HG03457 (cell line): Measurements from ENCODE around the gene TTLL12.
"Not testable (repeated sequence)": the region's sequence is repeated elsewhere in the genome, so short reads cannot be mapped to it uniquely, and the experiment has no call there.

Experiments used
- ATAC-seq: cut with Tn5 transposase; IDR thresholded peaks from one replicate; pipeline ENCODE4 v1.9.1; 2021; ENCODE audit warnings: moderate number of reproducible peaks; ENCODE audit not compliant: unreplicated experiment

TTLL12 gene

GRCh38 chr22:43157874-43158546 lies 28.9 kb downstream of the TTLL12 start:
- ATAC-seq: no peak

GRCh38 chr22:43156413-43156812 lies 30.5 kb downstream of the TTLL12 start:
- no peak for ATAC-seq

- no peak for ATAC-seq
Measured at GRCh38 chr22:43155789-43156188, 31.1 kb downstream of the TTLL12 start.

- ATAC-seq: no peak
Measured at GRCh38 chr22:43154887-43155536, 31.9 kb downstream of the TTLL12 start.

- ATAC-seq: no peak
Measured at GRCh38 chr22:43153899-43154298, 33.0 kb downstream of the TTLL12 start.

- no peak for ATAC-seq
Measured at GRCh38 chr22:43152357-43153071, 34.4 kb downstream of the TTLL12 start.

- no peak for ATAC-seq
Measured at GRCh38 chr22:43152003-43152356, 35.0 kb downstream of the TTLL12 start.

GRCh38 chr22:43151251-43152002 lies 35.5 kb downstream of the TTLL12 start, which contains the start of gene TSPO:
TSPO (plus strand) TSS chr22:43151559; CDS start chr22:43159239, 7,680 bp downstream.
- no peak for ATAC-seq

GRCh38 chr22:43150731-43151206 lies 36.2 kb downstream of the TTLL12 start:
- no peak for ATAC-seq

- no peak for ATAC-seq
Measured at GRCh38 chr22:43148581-43148980, 38.4 kb downstream of the TTLL12 start.

GRCh38 chr22:43147821-43148220 lies 39.1 kb downstream of the TTLL12 start:
- ATAC-seq: no peak

GRCh38 chr22:43146332-43146731 lies 40.6 kb downstream of the TTLL12 start:
- not testable (repeated sequence) for ATAC-seq

- ATAC-seq: not testable (repeated sequence)
Measured at GRCh38 chr22:43145371-43145770, 41.6 kb downstream of the TTLL12 start.

- ATAC-seq: no peak
Measured at GRCh38 chr22:43144949-43145348, 42.0 kb downstream of the TTLL12 start.

- ATAC-seq: no peak
Measured at GRCh38 chr22:43142880-43143562, 43.9 kb downstream of the TTLL12 start, which contains the start of gene MCAT. MCAT (minus strand) TSS chr22:43143398; CDS start chr22:43143348, 50 bp downstream.

- no peak for ATAC-seq
Measured at GRCh38 chr22:43136801-43137200, 50.1 kb downstream of the TTLL12 start.

- no peak for ATAC-seq
Measured at GRCh38 chr22:43136255-43136654, 50.7 kb downstream of the TTLL12 start.

- no peak for ATAC-seq
Measured at GRCh38 chr22:43135565-43135964, 51.4 kb downstream of the TTLL12 start.

GRCh38 chr22:43134553-43134952 lies 52.4 kb downstream of the TTLL12 start:
- no peak for ATAC-seq

- ATAC-seq: no peak
Measured at GRCh38 chr22:43133401-43133800, 53.5 kb downstream of the TTLL12 start.
